Suppressor macrophage treated with lipopolysaccharide for 4 hours (primary cell): ENCODE results near the gene DPYSL3.

Source experiments
- DNase-seq: peaks from one replicate; pipeline ENCODE4 v3.0.0-alpha.2; 2020

DPYSL3 gene

DNA sequence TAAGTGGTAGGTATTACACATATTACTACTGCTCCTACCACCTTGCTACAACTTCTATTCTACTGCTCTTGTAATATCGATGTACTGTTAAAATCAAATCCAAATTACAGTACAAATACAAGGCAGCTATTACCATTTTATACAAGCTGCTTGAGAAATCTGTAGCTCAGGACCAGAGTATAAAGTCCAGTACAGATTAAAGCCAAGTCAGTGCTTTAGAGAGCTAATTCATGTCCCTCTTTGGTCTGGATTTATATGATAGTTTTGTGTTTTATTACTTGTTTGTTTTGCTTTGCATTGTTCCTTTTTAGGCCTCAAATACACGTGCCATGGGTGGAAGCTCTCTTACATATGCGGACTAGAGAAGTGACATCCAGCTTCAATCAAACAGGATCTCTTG is 75.8 kb downstream of the DPYSL3 start:
- no peak for DNase-seq

DNA sequence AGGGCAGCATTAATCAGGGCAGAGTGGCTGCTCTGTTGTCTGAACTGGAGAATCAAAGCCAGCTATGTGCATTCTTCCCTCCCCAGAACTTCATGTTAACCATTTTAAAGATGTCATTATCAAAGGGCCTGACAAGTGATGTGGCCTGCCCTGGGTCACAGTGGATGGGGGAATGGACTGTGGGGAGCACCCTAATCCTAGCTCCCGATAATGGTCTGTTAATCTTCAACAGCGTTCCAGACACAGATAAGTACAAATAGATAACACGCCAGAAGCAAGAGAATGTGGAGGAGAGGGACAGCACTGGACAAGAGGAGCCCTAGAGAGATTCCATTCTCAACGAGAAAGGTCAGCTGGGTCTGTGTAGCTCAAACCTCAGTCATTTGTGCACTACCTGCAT is 77.5 kb downstream of the DPYSL3 start:
- DNase-seq, result no peak

DNA sequence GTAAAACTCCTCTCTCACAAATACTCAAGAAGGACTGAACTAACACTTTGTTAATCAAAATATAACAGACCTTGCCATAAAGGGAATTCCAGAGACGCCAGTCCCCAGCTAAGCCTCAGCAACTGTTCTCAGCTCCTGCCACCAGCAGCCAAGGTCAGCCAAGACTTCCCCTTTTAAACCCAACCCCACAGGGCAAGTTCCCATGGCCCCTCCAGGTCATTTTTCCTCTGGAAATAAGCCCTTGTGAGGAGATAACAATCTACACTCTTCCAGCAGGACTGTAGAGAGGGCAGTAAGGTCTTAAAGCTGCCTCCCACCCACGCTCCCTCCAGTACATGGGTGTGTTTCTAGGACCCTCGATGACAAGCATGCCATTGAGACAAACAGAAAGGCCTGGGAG is 78.3 kb downstream of the DPYSL3 start:
- no peak for DNase-seq

DNA sequence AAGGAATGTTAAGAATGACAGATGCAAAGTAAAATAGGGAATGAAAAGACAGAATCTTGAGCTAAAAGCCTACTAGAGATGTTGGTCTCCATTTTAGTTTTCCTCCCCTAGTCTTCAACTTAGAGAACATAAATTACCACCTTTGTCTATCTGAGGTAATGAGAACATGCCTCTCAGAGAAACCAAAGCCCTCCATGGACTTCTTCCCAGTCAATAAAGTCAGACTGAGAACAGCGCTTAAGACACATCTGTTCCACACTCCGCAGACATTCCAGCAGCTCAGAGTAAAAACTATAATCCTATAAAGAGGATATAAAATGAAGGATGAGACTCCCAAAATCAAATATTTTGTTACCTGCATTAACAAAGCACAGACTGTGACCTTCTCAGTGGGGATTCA is 79.2 kb downstream of the DPYSL3 start:
- no peak for DNase-seq

DNA sequence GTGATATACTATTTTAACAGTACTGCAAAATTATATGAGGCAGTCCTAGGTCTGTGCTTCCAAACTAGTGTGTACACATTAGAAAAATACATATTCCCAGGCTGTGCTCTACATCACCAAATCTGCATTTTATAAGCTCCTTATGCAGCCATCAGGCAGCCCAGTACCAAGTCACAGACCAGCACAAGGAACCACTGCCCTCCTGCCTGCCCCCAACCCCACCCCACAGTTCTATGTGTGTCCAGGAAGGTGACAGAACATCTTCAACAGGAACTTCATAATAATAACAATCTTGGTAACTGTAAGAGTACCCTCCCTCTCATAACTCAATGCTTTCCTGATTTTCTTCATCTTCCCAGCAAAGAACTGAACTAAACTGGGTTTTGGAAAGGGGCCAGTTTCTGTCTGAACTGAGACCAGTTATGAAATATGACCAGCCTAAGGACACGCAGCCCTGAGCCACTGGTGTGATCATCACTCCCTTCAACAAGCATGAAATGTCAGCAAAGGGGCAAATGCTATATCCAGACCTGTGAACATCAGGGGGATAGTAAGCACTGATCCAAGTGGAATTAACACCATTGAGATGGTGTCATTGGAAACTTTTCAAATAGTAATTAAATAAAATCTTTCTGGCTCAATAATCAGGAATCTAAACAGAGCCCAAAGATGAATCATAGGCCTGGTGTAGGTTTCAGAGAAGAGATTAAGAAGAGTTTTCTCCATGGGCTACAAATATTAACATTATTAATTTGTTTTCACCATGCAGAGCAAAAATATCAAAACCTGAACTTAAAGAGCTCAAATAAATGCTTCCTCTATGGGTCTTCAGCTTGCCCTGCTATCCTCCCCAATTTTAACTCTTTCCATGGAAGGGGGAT is 82.1 kb downstream of the DPYSL3 start:
- peak; percentile 81 for DNase-seq

DNA sequence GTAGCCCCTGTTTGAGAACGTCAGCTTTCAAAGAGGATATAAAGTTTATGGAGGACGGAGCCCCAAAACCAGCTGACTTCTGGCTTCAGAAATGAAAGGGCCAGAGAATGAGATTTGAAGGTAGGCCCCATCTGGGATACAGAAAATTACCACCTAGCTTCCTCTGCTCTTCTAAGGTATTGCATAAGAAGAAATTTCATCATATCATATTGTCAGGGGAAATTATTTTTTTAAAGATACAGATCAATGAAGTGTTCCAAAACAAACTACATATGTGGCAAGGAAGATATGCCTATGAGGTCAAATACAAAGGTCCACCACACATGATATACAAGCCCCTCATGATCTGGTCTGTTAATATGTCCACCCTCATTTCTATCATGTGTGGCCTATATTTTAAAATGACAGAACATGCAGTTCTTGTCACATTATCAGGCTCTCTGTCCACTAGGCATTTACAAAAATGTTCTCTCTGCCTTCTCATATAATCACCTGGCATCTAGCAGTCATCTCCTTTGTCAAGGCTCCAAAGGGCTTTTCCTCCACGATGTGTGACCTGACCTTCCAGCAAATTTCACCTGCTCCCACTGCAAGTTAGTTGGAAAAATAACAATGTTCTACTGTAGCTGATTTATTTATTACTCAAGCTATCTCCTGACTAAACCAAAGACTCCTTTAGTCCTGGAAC is 83.1 kb downstream of the DPYSL3 start:
- DNase-seq, result no peak

DNA sequence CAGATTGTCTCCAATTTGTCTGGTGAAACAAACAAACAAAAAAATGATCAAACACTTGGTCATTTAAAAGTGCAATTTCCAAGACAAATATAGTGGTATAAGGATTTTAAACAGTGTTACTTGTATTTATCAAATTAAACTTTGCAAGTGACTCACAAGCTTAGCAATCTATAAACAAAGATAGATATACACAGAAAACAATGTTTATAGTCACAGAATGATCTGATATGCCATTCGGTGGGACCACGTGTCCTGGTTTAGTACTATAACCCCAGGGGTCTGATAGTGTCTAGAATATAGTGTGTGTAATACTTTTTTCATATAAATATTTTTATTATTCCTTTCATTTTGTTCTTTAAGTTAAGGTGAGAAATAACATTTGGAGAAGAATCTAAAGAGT is 91.3 kb downstream of the DPYSL3 start:
- no peak for DNase-seq

DNA sequence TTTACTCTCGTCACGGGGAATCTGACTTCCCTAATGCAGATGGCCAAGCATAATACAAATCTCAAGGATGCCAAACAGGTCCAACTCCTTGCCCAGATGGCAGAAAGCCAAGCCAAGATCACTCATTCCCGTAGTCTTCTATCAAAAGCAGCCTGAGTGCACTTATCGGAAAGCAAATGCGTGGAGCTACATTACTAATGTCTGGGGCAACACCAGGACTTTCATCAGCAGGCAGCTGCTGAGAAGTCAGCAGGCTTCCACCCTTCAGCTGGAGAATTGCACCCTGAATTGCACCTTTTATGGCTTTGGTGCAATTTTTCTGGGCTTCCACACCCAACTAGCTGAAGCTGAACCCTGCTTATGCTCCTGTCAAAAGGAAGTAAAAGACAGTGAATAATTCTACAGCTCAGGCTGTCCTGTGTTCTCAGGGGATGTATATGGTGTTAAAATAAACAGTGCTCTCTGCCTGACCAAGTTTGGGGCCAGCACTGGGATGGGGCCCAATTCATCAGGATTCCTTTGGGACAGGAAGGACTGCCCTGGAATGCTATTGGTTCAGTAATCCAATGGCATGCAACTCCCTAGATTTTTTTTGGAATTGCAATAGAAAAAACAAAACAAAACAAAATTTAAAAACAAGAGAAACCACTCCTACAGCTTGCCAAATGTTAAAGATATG is 92.6 kb downstream of the DPYSL3 start:
- DNase-seq, result no peak

DNA sequence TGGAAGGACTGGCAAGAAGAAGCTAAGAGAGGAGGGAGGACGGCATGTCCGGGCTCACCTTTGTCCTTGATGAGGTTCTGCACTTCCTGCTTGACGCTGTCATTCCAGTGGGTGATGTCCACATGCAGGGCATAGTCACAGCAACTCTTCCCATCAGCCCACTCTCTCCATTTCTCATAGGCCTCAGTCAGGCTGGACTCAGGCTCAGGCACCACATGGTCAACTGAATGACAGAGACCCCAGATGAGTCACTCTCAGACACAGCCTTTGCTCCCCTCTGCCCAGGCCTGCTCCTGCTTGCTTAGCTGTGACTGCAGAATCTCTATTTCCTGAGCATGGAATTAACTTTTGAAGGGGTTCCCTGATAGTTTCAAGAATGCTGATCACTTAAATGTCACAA is 94.2 kb downstream of the DPYSL3 start:
- DNase-seq, result peak; percentile 72

DNA sequence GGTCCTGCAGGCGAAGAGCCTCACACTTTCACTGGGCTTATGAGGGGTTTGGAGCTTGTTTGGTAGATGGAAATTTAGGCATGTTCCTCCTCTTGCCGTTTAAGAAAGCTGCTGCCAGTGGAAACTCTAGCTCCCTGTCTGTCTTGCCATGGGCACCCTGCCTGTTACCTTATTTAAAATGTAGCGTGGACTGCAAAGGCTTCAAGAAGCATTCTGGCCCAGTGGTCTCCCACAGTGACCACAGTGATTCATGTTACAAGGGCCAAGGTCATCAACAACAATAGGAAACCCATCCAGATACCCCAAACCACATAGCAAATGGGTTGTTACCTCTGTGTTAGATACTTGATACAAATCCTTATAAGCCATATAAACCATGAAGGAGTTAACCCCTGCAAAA is 96.6 kb downstream of the DPYSL3 start:
- DNase-seq, result no peak

DNA sequence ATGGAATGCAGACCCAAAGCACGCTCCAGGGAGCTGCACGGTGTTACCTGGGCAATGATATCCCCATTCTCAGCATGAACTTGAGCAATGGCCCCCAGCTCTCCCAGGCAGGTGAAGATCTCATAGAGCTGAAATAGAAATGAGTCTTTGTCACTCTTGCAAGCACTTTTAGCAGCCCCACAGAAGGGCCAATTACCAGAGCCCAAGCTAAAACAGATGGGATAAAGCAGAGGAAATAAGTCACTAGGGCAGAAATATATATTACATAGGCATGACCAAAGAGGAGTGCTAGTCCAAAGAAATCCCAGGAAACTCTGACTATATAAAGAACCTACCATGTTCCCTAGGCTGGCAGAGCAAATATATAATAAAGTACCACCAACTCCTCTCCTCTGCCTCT is 97.3 kb downstream of the DPYSL3 start:
- DNase-seq, result no peak

DNA sequence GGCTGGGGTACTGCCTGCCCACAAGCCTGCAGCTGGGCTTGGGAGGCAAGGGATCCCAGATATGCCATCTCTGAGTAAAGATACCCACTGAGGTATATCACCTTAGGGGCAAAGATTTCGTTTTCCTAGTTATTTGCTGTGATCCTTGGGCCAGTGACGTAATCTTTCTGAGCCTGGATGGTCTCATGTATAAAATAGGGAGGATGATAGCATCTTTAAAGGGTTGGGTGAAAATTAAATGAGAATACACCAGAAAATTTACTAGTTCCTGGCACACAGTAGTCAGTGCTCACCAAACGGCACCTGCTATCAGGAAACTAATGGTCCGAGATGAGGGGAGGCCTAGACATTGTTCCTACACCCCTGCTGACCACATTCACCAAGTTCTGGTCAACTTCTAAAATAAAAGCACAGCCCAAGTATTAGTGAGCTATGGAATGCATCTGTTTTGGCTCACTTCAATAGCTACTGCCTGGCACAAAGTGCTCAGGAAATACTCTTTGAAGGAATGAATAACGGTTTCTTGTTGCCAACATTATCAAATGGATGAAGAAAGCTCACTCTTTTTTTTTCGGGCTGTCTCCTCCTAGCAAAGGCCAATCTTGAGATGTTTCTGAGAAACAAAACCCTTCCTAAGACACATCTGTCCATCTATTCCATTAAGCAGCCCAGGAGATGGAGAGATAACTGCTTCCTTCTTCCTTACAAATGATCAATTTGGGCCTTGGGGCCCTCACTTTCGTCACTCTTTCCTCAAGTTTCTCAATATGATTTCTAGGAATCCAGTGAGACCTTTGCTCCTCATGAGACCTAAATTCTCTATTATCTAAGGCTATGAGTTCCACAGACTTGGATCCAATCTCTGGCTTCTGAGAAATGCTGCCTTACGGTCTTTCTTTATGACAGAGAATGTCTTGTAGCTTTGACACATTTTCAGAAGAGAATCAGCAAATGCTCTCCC is 98.2 kb downstream of the DPYSL3 start:
- no peak for DNase-seq

DNA sequence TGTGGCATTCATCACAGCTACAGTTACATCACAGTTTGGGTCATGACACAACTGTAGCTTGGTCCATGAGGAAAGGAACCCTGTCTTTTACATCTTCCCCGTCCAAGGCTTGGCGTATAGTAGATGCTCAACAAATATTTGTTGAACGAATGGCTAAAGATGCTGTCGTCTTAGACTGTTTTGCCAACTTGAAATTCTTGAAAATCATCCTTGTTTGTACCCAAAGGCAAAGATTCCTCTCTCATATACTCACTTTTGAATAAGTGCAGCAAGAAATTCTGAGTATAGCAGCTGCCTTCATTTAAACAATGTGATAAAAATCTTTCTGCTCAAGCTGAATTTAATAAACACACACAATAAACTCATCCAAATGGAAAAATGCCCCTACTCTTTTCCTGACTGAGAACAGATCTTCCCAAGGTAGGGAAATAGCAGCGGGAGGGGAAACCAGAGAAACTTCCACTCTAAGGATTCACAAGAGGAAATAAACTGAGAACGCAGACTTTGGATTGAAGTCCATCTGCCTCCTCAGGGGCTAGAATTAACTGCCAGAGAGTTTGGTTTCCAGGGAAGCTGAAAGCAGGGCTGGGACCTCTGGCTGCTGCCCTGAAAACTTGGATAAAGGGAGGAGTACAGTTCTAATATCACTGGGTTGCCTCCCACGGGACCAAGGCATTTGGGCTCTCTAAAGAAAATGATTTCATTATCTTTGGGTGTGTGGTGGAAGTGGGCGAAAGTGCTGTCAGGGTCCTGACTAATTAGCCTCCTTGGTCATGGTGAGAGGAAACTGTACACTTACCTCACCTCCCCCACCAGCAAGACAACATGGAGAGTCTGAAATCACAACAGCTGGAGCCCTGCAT is 99.1 kb downstream of the DPYSL3 start:
- DNase-seq, result peak; percentile 55

DNA sequence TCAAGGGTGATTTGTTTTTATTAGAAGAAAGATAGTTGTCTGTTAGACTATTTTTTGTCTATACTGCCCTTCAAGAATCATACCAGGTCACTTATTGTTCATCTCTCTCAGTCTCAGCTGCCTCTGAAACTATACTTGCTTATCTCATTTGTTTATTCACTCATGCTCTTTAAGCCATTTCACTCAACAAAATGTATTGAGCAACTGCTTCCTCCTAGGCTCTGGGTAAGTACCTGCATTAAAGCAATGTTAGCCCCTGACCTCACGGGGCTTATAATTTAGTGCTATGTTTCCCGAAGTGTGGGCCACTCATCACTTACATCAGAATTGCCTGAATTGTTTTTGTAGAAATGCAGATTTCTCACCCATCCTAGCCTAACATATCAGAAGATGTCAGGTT is 100.9 kb downstream of the DPYSL3 start:
- DNase-seq, result peak; percentile 38

DNA sequence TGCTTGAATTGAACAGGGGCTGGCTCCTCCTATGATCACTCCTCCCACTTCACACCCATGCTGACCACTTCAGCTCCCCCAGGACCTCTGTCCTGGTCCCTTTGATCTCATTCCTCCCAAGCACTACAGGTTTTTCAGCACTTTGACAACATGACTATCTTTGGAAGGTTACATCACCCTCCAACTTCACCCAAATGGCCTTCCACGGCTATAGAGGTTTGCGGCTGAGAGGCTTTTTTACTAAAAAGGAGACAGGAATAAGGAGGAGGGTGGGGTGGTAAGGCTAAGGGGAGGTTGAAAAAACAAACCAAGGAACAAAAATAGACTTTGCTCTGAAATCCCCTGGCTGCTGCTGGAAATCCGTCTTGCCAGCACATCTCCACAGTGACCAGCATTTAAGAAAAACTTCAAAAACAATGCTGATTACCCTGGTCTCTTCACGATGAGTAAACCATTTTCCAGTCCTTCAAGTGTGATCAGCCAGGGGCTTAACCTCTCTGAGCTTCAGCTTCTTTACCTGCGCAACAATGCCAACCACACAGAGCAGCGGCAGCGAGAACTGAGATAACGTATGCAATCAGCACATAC is 102.7 kb downstream of the DPYSL3 start:
- DNase-seq, result no peak

DNA sequence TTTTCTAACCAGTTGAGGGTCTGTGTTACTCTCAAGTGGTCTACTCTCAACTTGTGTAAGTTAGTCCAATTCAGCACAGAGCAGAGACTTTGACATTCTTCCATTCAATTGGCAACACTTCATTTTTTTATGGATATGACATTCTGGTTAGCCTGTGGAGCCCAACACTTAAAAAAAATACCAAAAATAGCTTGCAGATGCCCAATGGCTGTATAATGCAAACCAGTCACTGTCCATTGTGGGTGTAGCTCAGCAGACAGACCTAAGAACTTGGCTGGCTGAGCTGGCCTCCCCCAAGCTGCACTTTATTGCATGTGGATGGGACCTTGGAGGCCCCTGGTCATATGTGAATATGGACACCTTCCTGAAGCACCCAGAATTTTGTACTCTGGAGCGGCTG is 103.2 kb downstream of the DPYSL3 start:
- no peak for DNase-seq

DNA sequence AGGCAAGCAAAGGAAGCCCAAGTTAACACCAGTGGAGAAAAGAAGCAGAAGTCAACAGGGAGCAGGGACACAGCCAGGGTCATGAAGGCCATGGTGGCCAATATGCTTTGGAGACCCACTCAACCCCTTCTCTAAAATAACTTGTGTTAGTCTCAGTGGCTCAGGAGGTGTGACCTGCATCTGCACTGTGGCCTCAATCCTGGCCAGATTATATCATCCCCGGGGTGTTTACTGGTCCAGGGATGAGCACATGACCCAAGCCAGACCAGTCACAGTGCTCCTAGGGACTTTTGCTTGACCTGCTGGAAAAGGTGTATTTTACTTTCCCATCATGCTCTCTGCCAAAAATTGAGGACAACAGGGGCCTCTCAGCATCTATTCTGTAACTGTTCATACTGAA is 105.2 kb downstream of the DPYSL3 start:
- DNase-seq, result no peak

DNA sequence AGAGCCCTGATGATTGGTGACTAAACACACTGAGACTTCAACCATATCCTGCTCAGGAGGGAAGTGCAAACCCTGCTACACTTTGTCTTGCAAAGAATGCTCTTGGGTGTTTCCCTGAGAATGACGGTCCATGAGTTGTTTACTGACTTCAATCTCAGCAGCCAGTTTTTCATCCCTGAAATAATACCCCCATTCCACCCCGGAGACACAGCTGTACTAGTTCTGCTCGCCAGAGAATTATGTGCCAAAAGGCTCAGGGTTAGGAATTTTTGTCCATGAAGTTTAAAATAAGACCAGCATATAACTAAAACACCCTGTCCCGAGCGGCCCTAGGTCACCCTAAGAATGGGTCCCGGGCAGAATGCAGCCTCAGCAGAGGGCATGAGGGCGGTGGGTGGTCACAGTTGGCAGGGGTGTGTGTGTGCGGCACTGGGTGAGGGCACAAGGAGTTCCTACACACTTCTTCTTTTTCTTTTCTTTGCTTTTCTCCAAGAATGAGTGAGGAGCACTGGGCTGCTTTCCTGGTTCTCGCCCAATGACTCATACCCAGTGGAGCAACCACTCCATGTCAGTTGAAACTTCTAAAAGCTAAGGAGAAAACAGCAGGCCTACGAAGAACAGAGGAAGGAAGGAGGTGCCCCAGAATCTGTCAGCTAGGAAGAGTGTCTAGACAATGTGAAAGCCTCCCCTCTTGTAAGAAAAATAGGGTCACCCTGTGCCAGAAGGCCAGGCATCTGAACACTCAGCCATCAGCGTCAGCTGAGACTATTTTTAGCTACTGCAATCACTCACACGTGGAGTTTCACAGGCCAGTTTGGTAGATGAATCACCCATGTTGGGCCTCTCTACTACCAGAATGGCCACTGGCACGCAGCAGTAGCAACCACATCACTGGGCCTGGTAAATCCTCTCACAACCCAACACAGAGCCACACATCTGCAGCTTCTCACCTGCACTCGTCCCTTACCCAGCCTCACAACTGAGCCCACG is 105.9 kb downstream of the DPYSL3 start:
- DNase-seq, result peak; percentile 88

DNA sequence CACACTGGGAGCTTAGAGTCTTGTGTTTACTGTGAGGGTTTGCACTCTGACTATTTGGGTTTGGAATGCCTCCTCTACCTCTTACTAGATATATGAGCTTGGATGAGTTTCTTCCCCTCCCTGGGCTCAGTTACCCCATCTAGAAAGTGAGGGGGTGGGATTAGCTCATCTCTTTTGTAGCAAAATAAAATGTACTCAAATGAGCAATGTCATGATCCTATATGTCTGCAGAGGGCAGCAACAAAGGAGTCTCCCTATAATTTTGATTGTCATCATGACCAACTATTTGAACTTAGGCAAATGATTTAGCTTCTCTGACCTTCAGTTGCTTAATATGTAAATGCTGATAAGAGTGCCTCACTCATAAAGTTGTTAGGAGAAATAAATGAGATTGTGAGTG is 109.0 kb downstream of the DPYSL3 start:
- DNase-seq, result peak; percentile 63
